ENCODE data around the gene CNPY3. TPM values are rescaled to one million over a fixed set of nuclear protein-coding genes. Genes with fewer than 3 reads are reported as not detected.

The CNPY3 gene
- total and polyA plus RNA-seq, 2 of the 13 experiments (the other 11 are each of a cell fraction or from before 2014, with no cell fraction given) = 42.3 to 60.2 TPM

- TF ChIP-seq ZNF235 (CRISPR knock-in tag; IDR thresholded peaks at IDR 0.05; ENCODE audit: borderline replicate concordance) (0 out of 2 replicates have a peak, but pooled peaks have one; percentile 20), ZMYM2 (CRISPR knock-in tag; IDR thresholded peaks at IDR 0.05) (0 out of 2 replicates have a peak, but pooled peaks have one; percentile 45), NFKBIZ (CRISPR knock-in tag; IDR thresholded peaks at IDR 0.05) (no peak), ZMYM3 (CRISPR knock-in tag; IDR thresholded peaks at IDR 0.05) (0 out of 2 replicates have a peak, but pooled peaks have one; percentile 59), DMTF1 (CRISPR knock-in tag; IDR thresholded peaks at IDR 0.05) (0 out of 2 replicates have a peak, but pooled peaks have one; percentile 68), ZBTB3 (CRISPR knock-in tag; IDR thresholded peaks at IDR 0.05; ENCODE audit: borderline replicate concordance, low read depth) (peak; percentile 96), SP5 (CRISPR knock-in tag; IDR thresholded peaks at IDR 0.05; ENCODE audit: borderline replicate concordance, low read depth) (no peak), ELF3 (CRISPR knock-in tag; IDR thresholded peaks at IDR 0.05) (peak; percentile 42; the same call in 1 of the 2 replicates), RCOR2 (CRISPR knock-in tag; IDR thresholded peaks at IDR 0.05) (peak; percentile 55), ELF1 (CRISPR knock-in tag; IDR thresholded peaks at IDR 0.05) (0 out of 2 replicates have a peak, but pooled peaks have one; percentile 38)
These were observed 30.6 kb downstream of the CNPY3 start (continued) for GRCh38 chr6:42959917-42960242.

- Histone ChIP-seq H3K4me3 (replicated peaks in 1 of 3; ENCODE audit: insufficient read depth in 1 of 3, low read depth in 2 of 3, low read length in 3 of 3) (peak within 1 kb of the TSS; percentile 58 to 81 (median 66)), H3K9ac (ENCODE audit: insufficient read depth, low read depth, low read length) (peak within 1 kb of the TSS; percentile 53), H3K4me1 (ENCODE audit: insufficient read depth, low read length) (peaks cover 21% of the 10 kb centered on the region), H3K79me2 (ENCODE audit: insufficient read depth, low read length) (no peaks in the 10 kb centered on the region), H3K27ac (ENCODE audit: extremely low read length, insufficient read depth, low read length) (peak within 1 kb of the TSS; percentile 43), H3K4me2 (ENCODE audit: low read depth, low read length) (peak within 1 kb of the TSS; percentile 94), H4K20me1 (ENCODE audit: insufficient read depth, low read length) (no peaks in the 10 kb centered on the region), H3K9me3 (ENCODE audit: low read length) (no peaks in the 10 kb centered on the region), H3K36me3 (replicated peaks in 1 of 2; ENCODE audit: control insufficient read depth in 1 of 2, insufficient read depth in 2 of 2, low read length in 2 of 2) (0 out of 5 replicates have a peak, but pooled peaks cover 0 to 1% of the 10 kb centered on the region in 2 experiments), H3K27me3 (ENCODE audit: control insufficient read depth in 1 of 2, insufficient read depth in 2 of 2, low read length in 2 of 2) (no peaks in the 10 kb centered on the region; a peak in 1 of 5 replicates), H2AFZ (ENCODE audit: low read length) (peak within 1 kb of the TSS; percentile 55)
- ATAC-seq (peak; percentile 93), FAIRE-seq (no peak), DNase-seq (ENCODE audit: low spot score) (peak; percentile 74)
- ChIA-PET POLR2A (interaction anchor here (0.8 to 4.3 kb wide), 17 partner anchors 10 to 116 kb away, joined by 3 to 36 read pairs (median 5); partner anchors contain the start of genes CNPY3, CUL7, KLC4 and KLHDC3), CTCF (ENCODE audit: low intra/inter-chr PET ratio, low total read pairs) (no interaction called here)
- WGBS (ENCODE audit: low lambda C conversion rate) = 1% methylated on average over 49 of the region's 62 CpGs
- intact Hi-C loops (cut with micrococcal nuclease; ENCODE audit: unreplicated experiment) (loop anchor here (1.0 to 5.0 kb wide), 2 partner anchors 52 to 59 kb away; partner anchors contain the start of genes KLHDC3 and MEA1), in situ Hi-C loops (cut with HindIII; ENCODE audit: extremely low pct_ligation_motif_present, low pct_unique_long_range_greater_than_20kb) (no loop called here)
- no TSS peak for BruUV-seq (replicated peaks)
- TF ChIP-seq KAT8 (CRISPR knock-in tag; IDR thresholded peaks at IDR 0.05) (peak; percentile 66; the same call in 1 of the 2 replicates), TBP (CRISPR knock-in tag; IDR thresholded peaks at IDR 0.05) (no peak), ZNF20 (CRISPR knock-in tag; IDR thresholded peaks at IDR 0.05) (no peak), ARHGAP35 (CRISPR knock-in tag; IDR thresholded peaks at IDR 0.05; ENCODE audit: borderline replicate concordance) (peak; percentile 40; the same call in 1 of the 2 replicates), ZMAT3 (CRISPR knock-in tag; conservative IDR thresholded peaks at IDR 0.05) (peak; percentile 36; the same call in 1 of the 2 replicates), ZFP91 (CRISPR knock-in tag; IDR thresholded peaks at IDR 0.05; ENCODE audit: borderline replicate concordance) (peak; percentile 94), PPARG (CRISPR knock-in tag; conservative IDR thresholded peaks at IDR 0.05) (0 out of 2 replicates have a peak, but pooled peaks have one; percentile 23), ZNF879 (CRISPR knock-in tag; IDR thresholded peaks at IDR 0.05) (no peak), SP1 (IDR thresholded peaks at IDR 0.05) (no peak), SP1 (CRISPR knock-in tag; IDR thresholded peaks at IDR 0.05) (peak; percentile 55; the same call in 1 of the 2 replicates), RORA (CRISPR knock-in tag; IDR thresholded peaks at IDR 0.05) (no peak)
These were observed 31.2 kb downstream of the CNPY3 start, which contains the start of gene GNMT for GRCh38 chr6:42960243-42961019. GNMT (plus strand) TSS chr6:42960754; CDS start chr6:42960768, 14 bp downstream.
